C4-2B (cell line): ENCODE results near the gene CLNS1A.

Experiments used
- ZFX ChIP-seq: fragments of 450-650 bp; IDR thresholded peaks from 2 replicates; pipeline ENCODE4 v1.6.1; 2017
- TF ChIP-seq, protein P1 (sequence below): fragments of 450-650 bp; conservative IDR thresholded peaks from 2 replicates; pipeline ENCODE4 v1.5.1; 2017; ENCODE audit warnings: mild to moderate bottlenecking

DNA sequence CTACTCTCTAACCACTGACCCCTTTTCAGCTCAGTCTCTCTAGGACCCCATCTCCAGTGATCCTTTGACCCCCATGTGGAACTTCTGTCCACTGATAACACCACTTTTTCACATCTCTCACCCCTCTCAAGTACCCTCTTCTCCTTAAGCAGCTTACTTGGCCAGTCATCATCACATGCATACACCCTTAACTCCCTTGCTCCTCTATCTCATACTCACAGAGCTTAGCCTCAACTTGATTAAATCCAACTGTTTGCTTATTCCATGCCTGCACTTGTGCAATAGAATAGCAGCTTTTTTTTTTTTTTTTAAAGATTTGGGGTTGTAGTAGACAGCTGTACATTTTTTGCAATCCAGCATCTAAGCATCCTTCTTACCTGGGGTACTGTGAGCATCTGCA, 25.7 kb downstream of the CLNS1A start:
- TF ChIP-seq, protein P1, sequence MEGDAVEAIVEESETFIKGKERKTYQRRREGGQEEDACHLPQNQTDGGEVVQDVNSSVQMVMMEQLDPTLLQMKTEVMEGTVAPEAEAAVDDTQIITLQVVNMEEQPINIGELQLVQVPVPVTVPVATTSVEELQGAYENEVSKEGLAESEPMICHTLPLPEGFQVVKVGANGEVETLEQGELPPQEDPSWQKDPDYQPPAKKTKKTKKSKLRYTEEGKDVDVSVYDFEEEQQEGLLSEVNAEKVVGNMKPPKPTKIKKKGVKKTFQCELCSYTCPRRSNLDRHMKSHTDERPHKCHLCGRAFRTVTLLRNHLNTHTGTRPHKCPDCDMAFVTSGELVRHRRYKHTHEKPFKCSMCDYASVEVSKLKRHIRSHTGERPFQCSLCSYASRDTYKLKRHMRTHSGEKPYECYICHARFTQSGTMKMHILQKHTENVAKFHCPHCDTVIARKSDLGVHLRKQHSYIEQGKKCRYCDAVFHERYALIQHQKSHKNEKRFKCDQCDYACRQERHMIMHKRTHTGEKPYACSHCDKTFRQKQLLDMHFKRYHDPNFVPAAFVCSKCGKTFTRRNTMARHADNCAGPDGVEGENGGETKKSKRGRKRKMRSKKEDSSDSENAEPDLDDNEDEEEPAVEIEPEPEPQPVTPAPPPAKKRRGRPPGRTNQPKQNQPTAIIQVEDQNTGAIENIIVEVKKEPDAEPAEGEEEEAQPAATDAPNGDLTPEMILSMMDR: no peak
- TF ChIP-seq ZFX: no peak
